GM12873 (cell line): ENCODE data around the gene CNNM2.

Experiments
- CTCF ChIP-seq: IDR thresholded peaks from 2 replicates; pipeline ENCODE4 v1.5.1; 2012; ENCODE audit warnings: low read depth, mild to moderate bottlenecking, moderate library complexity, low read length, control low read depth; ENCODE audit not compliant: insufficient read depth; ENCODE audit errors: missing control alignments

Gene CNNM2

GRCh38 chr10:103123282-103124024 is 205.4 kb downstream of the CNNM2 start:
- no peak for TF ChIP-seq CTCF

GRCh38 chr10:103124420-103125096 is 206.5 kb downstream of the CNNM2 start:
- TF ChIP-seq CTCF = no peak

GRCh38 chr10:103125323-103126267 is 207.5 kb downstream of the CNNM2 start:
- TF ChIP-seq CTCF = no peak

DNA sequence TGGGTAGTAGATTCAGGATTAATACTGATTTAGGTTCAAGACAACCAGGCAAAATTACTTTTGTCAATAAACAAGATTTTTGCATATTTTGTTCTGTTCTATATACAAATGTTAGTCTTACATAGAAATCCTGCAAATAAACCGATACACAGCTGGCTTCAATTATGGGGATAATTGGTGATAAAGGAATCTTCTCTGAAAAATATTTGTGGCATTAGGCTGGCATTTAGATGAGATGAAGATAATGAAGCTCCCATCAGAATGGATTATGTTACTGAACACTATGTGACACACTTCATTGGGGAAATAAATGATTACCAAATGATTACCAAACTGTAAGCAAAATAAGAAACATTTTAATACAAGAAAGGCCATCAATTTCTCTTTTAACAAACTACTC is 209.1 kb downstream of the CNNM2 start:
- no peak for TF ChIP-seq CTCF

GRCh38 chr10:103130910-103131309 is 212.8 kb downstream of the CNNM2 start:
- no peak for TF ChIP-seq CTCF

DNA sequence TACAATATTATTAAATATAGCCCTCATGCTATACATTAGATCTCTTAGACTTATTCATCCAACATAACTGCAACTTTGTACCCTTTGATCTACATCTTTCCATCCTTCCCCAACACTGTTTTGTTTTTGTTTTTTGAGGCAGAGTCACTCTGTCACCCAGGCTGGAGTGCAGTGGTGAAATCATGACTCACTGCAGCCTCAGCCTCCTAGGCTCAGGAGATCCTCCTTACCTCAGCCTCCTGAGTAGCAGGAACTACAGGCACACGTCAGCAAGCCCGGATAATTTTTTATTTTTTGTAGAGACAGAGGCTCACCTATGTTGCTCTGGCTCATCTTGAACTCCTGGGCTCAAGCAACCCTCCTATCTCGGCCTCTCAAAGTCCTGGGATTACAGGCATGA is 221.7 kb downstream of the CNNM2 start:
- no peak for TF ChIP-seq CTCF
